Measurements from ENCODE around the gene CDH23. TPM values are rescaled to one million over a fixed set of nuclear protein-coding genes. Genes with fewer than 3 reads are reported as not detected.

Gene CDH23
- total RNA-seq, 4 donors from 2014 or later, result 13.8 to 20.1 (median 17.3) TPM

DNA sequence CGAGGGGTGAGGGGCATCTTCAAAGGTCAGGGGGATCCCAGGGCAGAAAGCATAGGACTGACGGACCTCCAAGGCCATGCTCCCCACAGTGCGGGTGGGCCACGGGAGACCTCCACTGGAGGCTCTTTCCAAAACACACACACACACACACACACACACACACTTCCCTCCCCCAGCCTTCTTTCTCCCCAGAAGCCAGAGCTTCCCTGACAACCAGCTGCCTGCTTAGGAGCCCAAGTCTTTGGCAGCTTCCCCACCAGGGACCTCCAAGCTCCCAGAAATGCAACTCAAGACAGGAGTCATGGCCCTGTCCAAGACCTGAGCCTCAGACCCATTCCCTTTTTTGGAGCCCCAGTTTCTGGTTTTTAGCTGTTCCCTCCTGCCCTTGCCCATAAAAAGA lies 323.6 kb downstream of the CDH23 start:
- H3K4me1 ChIP-seq, result peaks cover 0 to 57% (median 46%) of the 10 kb centered on the region in 4 donors
- peak overlapping the region in 2 of 4 donors; percentile 94 to 96 for H3K27ac ChIP-seq
- TF ChIP-seq EP300 (IDR thresholded peaks at IDR 0.05), result no peak
- TF ChIP-seq, protein P1, sequence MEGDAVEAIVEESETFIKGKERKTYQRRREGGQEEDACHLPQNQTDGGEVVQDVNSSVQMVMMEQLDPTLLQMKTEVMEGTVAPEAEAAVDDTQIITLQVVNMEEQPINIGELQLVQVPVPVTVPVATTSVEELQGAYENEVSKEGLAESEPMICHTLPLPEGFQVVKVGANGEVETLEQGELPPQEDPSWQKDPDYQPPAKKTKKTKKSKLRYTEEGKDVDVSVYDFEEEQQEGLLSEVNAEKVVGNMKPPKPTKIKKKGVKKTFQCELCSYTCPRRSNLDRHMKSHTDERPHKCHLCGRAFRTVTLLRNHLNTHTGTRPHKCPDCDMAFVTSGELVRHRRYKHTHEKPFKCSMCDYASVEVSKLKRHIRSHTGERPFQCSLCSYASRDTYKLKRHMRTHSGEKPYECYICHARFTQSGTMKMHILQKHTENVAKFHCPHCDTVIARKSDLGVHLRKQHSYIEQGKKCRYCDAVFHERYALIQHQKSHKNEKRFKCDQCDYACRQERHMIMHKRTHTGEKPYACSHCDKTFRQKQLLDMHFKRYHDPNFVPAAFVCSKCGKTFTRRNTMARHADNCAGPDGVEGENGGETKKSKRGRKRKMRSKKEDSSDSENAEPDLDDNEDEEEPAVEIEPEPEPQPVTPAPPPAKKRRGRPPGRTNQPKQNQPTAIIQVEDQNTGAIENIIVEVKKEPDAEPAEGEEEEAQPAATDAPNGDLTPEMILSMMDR (IDR thresholded peaks at IDR 0.05), result no peak
- TF ChIP-seq POLR2A (IDR thresholded peaks at IDR 0.05), result no peak
- DNase-seq (ENCODE audit: low spot score in 2 of 2), result no peak
- 81 to 83% methylated on average over 4 of the region's 4 CpGs for WGBS, 2 donors
- H3K36me3 ChIP-seq, result no peaks in the 10 kb centered on the region
- H3K27me3 ChIP-seq, result no peaks in the 10 kb centered on the region
- no peak overlapping the region for H3K4me3 ChIP-seq
- no peaks in the 10 kb centered on the region for H3K9me3 ChIP-seq

DNA sequence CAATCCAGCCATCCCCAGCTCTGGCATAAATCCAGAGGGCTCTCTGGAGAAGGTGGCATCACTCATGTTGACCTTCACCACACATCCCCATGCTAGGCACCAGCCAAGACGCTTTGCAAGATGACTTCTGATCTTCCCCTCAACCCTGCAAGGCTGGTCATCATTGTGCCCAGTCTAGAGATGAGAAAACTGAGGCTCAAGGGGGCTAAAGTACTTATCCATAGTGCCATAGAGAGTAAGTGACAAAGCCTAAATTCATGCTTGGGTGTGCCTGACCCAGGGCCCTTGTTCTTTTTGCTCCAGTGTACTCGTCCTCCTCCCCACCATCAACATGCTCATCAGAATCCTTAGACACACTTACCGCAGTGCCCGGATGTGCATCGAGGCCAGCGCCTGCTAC lies 324.6 kb downstream of the CDH23 start:
- TF ChIP-seq EP300 (IDR thresholded peaks at IDR 0.05), result no peak
- TF ChIP-seq, protein P1 (IDR thresholded peaks at IDR 0.05), result no peak
- no peak for TF ChIP-seq POLR2A (IDR thresholded peaks at IDR 0.05)
- Histone ChIP-seq H3K4me1 (peaks cover 0 to 57% (median 40%) of the 10 kb centered on the region in 4 donors), H3K27me3 (no peaks in the 10 kb centered on the region), H3K27ac (no peak overlapping the region), H3K4me3 (no peak overlapping the region), H3K9me3 (no peaks in the 10 kb centered on the region), H3K36me3 (no peaks in the 10 kb centered on the region)
- DNase-seq (ENCODE audit: low spot score in 2 of 2), result no peak
- 95 to 98% methylated on average over 6 of the region's 6 CpGs for WGBS, 2 donors

DNA sequence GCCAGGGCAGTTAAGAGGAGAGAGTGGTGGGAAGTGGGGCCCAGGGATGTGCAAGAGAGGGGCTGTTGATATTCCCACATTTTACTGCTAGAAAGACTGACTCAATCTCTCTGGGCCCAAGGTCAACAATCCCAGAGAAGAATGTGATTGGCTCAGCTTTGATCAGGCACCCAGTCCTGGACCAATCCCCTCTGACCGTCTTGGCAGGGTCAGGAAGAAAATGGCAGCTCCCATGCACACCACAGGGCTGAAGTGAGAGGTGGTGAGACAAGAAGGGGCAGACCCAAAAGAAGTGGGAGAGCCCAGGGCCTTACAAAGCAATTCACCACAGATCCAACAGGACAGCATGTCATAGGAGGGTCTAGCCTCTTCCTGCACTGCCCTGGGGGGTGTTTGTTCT lies 326.1 kb downstream of the CDH23 start:
- Histone ChIP-seq H3K4me3 (no peak overlapping the region), H3K9me3 (no peaks in the 10 kb centered on the region), H3K36me3 (no peaks in the 10 kb centered on the region), H3K27ac (no peak overlapping the region), H3K27me3 (no peaks in the 10 kb centered on the region), H3K4me1 (peaks cover 0 to 57% (median 42%) of the 10 kb centered on the region in 4 donors)
- 80 to 84% methylated on average over 1 of the region's 1 CpG for WGBS, 2 donors
- TF ChIP-seq EP300 (IDR thresholded peaks at IDR 0.05) (no peak), POLR2A (IDR thresholded peaks at IDR 0.05) (no peak)
- TF ChIP-seq, protein P1 (IDR thresholded peaks at IDR 0.05), result no peak
- no peak for DNase-seq (ENCODE audit: low spot score in 2 of 2)

DNA sequence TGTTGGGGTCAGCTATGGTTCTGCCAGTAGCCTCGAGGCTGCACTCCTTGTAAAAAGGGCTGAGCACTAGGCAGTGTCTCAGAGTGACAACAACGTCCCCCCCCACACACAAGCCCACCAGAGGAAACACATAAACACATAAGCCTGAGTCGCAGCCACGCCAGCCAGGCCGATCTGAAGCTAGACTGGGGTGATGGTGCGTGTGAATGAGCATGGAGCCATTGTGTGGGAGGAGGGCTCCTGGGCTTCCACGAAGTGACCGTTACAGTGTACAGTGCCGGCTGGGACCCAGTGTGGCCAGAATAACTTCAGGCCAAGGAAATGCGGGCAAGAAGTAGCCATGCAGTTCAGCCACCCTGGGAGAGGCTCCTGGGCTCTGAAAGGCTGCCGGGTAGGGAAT lies 326.6 kb downstream of the CDH23 start:
- Histone ChIP-seq H3K27ac (no peak overlapping the region), H3K4me3 (no peak overlapping the region), H3K27me3 (no peaks in the 10 kb centered on the region), H3K9me3 (no peaks in the 10 kb centered on the region), H3K36me3 (no peaks in the 10 kb centered on the region), H3K4me1 (peaks cover 0 to 57% (median 42%) of the 10 kb centered on the region in 4 donors)
- no peak for DNase-seq (ENCODE audit: low spot score in 2 of 2)
- TF ChIP-seq, protein P1 (IDR thresholded peaks at IDR 0.05), result no peak
- no peak for TF ChIP-seq EP300 (IDR thresholded peaks at IDR 0.05)
- TF ChIP-seq POLR2A (IDR thresholded peaks at IDR 0.05), result no peak
- WGBS, 2 donors, result 80 to 88% methylated on average over 11 of the region's 11 CpGs

DNA sequence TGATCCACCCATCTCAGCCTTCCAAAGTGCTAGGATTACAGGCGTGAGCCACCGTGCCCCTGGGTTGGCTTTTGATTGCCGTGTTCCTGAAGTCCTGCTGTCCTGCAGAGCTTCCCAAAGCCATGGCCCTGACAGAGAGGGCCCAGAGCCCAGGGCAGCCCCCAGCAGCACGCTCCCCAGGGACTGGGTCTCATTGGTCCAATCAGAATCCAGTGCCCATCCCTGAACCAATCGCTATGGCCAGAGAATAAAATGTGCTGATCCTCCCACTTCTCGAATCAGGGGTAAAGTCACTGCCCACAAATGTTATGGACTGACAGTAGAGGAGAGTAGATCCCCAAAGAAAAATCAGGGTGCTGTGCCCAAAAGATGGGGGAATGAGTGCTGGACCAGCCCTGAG lies 327.8 kb downstream of the CDH23 start:
- no peaks in the 10 kb centered on the region for H3K27me3 ChIP-seq
- 90 to 94% methylated on average over 3 to 6 of the region's 6 CpGs for WGBS, 2 donors

More for the DNA sequence above, 327.8 kb downstream of the CDH23 start:
- DNase-seq (ENCODE audit: low spot score in 2 of 2), result no peak
- Histone ChIP-seq H3K36me3 (no peaks in the 10 kb centered on the region), H3K4me3 (no peak overlapping the region), H3K27ac (no peak overlapping the region), H3K9me3 (no peaks in the 10 kb centered on the region), H3K4me1 (peaks cover 0 to 57% (median 43%) of the 10 kb centered on the region in 4 donors)
- TF ChIP-seq, protein P1 (IDR thresholded peaks at IDR 0.05), result no peak
- TF ChIP-seq EP300 (IDR thresholded peaks at IDR 0.05) (no peak), POLR2A (IDR thresholded peaks at IDR 0.05) (no peak)
